Lung (tissue), 12 donors: ENCODE data around the gene PPM1H. TPM values are rescaled to one million over a fixed set of nuclear protein-coding genes. Genes with fewer than 3 reads are reported as not detected.
A peak's percentile ranks its signal among the peaks of the same experiment; 100 is the strongest.

Experiments used
- ATAC-seq: fragments of 200-7000 bp; cut with Tn5 transposase; one replicate; pipeline ENCODE4 v1.9.1; 2020; ENCODE audit warnings: moderate number of reproducible peaks; ENCODE audit not compliant: insufficient read depth, low FRiP score
- DNase-seq, 3 donors: peaks; one replicate each; pipeline ENCODE4 v3.0.0-alpha.2; 2013 to 2017
- H3K27ac ChIP-seq, 2 donors: one replicate each; pipeline ENCODE4 v1.5.1; 2013; ENCODE audit warnings: mild to moderate bottlenecking in 2 of 2, moderate library complexity in 2 of 2, control low read depth in 1 of 2, inconsistent platforms in 1 of 2, low read depth in 1 of 2, low read length in 1 of 2
- H3K27me3 ChIP-seq, 3 donors: one replicate each; pipeline ENCODE4 v1.5.1; 2013; ENCODE audit warnings: low read length in 2 of 3; ENCODE audit not compliant: control insufficient read depth in 3 of 3, insufficient read depth in 3 of 3
- H3K36me3 ChIP-seq, 4 donors: one replicate each; pipeline ENCODE4 v1.5.1; 2013; ENCODE audit warnings: low read length in 4 of 4, mild to moderate bottlenecking in 1 of 4, moderate library complexity in 1 of 4; ENCODE audit not compliant: control insufficient read depth in 4 of 4, insufficient read depth in 4 of 4
- H3K4me1 ChIP-seq, 5 donors: one replicate each; pipeline ENCODE4 v1.5.1; 2013; ENCODE audit warnings: low read length in 5 of 5, mild to moderate bottlenecking in 2 of 5, moderate library complexity in 1 of 5; ENCODE audit not compliant: control insufficient read depth in 5 of 5, insufficient read depth in 5 of 5
- H3K4me3 ChIP-seq: one replicate; pipeline ENCODE4 v1.5.1; 2013; ENCODE audit warnings: mild to moderate bottlenecking, control low read depth, moderate library complexity
- H3K9ac ChIP-seq, 2 donors: one replicate each; pipeline ENCODE4 v1.5.1; 2013; ENCODE audit warnings: low read length in 2 of 2, control low read depth in 1 of 2; ENCODE audit not compliant: insufficient read depth in 1 of 2
- H3K9me3 ChIP-seq, 4 donors: one replicate each; pipeline ENCODE4 v1.5.1; 2013; ENCODE audit warnings: low read length in 3 of 4, mild to moderate bottlenecking in 1 of 4, moderate library complexity in 1 of 4; ENCODE audit not compliant: control insufficient read depth in 4 of 4, insufficient read depth in 3 of 4
- WGBS, 2 donors: extraction: QIAGEN DNeasy Blood & Tissue Kit; methylation state at CpG; one replicate each; pipeline ENCODE4 v1.1.7; 2013; 5-methylcytosine and 5-hydroxymethylcytosine counted together
- polyA plus RNA-seq, 2 donors: library from polyadenylated mRNA; stranded (reverse); fragments of 200-250 nt; gene quantifications; one replicate each; pipeline ENCODE4 v1.2.1, GENCODE V29; 2013
- total RNA-seq, 2 donors: library from RNA; depleted of rRNA in 1 of 2; stranded (reverse); fragments of >200 nt in 1 of 2; gene quantifications; one replicate each; pipeline ENCODE4 v1.2.1, GENCODE V29; 2014 to 2021
- TF ChIP-seq, protein P1 (sequence below): IDR thresholded peaks from 2 replicates; pipeline ENCODE4 v1.5.1; 2012; ENCODE audit warnings: mild to moderate bottlenecking; ENCODE audit errors: control extremely low read depth, extremely low read depth
- donor health status: control.
- donor health status: control.
- donor health status: Bipolar disorder and iron deficiency.
- donor health status: healthy.
- donor health status: DM: yes; HTN: yes; CAD: no.

The PPM1H gene
- total and polyA plus RNA-seq, 4 donors = 2.0 to 11.2 (median 5.7) TPM

DNA sequence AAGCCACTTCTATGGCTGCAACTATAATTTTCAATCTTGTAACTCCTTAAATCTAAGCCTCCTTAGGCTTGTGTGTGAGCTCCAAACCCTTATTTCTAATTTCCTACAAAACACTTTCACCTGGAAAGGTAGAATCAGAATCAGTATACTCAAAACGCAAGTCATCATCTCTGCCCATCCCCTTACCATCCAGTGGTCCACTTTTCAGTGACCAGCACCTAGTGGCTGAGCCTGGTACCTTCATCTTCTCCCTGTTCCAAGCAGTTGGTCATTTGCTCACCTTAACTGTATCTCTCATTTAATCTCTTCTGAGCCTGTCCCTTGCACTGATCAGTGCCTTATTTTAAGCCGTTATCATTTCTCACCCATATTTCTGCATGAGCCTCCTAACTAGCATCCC lies 107.9 kb downstream of the PPM1H start:
- Histone ChIP-seq H3K4me1 (no peaks in the 10 kb centered on the region), H3K36me3 (peaks cover 0 to 3% (median 0%) of the 10 kb centered on the region in 4 donors), H3K27ac (no peak overlapping the region), H3K27me3 (no peaks in the 10 kb centered on the region), H3K9ac (no peak overlapping the region), H3K4me3 (no peak overlapping the region), H3K9me3 (no peaks in the 10 kb centered on the region)
- WGBS, 2 donors = 95 to 98% methylated on average over 2 of the region's 2 CpGs
- no peak for DNase-seq
- no peak for ATAC-seq
- TF ChIP-seq, protein P1, sequence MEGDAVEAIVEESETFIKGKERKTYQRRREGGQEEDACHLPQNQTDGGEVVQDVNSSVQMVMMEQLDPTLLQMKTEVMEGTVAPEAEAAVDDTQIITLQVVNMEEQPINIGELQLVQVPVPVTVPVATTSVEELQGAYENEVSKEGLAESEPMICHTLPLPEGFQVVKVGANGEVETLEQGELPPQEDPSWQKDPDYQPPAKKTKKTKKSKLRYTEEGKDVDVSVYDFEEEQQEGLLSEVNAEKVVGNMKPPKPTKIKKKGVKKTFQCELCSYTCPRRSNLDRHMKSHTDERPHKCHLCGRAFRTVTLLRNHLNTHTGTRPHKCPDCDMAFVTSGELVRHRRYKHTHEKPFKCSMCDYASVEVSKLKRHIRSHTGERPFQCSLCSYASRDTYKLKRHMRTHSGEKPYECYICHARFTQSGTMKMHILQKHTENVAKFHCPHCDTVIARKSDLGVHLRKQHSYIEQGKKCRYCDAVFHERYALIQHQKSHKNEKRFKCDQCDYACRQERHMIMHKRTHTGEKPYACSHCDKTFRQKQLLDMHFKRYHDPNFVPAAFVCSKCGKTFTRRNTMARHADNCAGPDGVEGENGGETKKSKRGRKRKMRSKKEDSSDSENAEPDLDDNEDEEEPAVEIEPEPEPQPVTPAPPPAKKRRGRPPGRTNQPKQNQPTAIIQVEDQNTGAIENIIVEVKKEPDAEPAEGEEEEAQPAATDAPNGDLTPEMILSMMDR = no peak

DNA sequence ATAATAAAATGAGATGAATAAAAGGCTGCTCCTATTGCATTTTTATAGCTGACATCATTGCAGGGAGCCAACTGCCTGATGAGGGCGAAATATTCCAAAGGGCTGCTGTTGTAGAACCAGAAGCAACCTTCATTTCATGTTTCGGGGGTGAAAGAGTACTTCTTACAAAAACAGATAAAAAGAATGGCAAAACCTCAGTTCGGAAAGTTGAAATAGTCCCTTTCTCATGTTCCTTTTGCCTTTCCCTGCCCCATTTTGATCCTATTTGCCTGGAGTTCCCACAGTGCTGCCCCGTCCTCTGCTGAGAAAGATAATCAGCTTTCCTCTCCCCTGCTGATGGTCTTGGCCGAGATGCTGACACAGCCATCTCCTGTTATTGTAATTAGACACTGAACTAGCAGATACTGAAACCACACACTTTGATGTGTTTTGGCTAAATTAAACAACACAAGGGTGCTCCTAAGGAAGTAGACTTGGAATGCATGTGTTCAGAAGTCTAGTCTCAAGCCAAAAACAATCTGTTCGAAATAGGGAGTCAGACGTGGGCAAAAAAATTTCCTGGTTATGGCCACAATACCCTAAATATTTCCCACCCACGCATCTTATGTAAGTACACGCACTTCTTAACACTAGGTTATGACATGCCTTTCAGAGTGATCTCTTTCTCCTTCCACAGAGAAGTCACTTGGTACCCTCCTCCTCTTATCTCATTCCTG lies 117.2 kb downstream of the PPM1H start:
- whole genome bisulfite sequencing, 2 donors = 36 to 39% methylated on average over 9 of the region's 9 CpGs
- Histone ChIP-seq H3K36me3 (no peaks in the 10 kb centered on the region), H3K9me3 (no peaks in the 10 kb centered on the region), H3K27ac (peak overlapping the region; percentile 14 to 31), H3K4me3 (no peak overlapping the region), H3K4me1 (peaks cover 4 to 11% (median 7%) of the 10 kb centered on the region in 5 donors), H3K9ac (peak overlapping the region in 1 of 2 donors; percentile 49), H3K27me3 (no peaks in the 10 kb centered on the region)
- ATAC-seq = peak; percentile 29
- peak; percentile 21 to 66 (median 59) for DNase-seq
- TF ChIP-seq, protein P1 = no peak

DNA sequence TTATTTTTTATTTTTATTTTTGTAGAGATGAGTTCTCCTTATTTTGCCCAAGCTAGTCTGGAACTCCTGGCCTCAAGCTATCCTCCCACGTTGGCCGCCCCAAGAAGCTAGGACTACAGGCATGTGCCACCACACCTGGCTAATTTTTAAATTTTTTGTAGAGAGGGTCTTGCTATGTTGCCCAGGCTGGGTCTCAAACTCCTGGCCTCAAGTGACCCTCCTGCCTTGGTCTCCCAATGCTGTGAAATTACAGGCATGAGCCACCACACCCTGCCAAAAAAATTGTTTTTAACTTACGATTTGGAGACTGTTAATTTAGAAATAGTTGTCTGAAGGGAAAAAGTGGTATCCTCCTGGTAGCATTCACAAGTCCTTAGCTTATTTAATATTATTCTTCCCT lies 120.7 kb downstream of the PPM1H start:
- Histone ChIP-seq H3K9me3 (no peaks in the 10 kb centered on the region), H3K27ac (no peak overlapping the region), H3K9ac (no peak overlapping the region), H3K4me3 (no peak overlapping the region), H3K4me1 (peaks cover 4 to 11% (median 7%) of the 10 kb centered on the region in 5 donors), H3K36me3 (no peaks in the 10 kb centered on the region), H3K27me3 (peaks cover 0 to 5% (median 0%) of the 10 kb centered on the region in 3 donors)
- 94 to 95% methylated on average over 3 of the region's 3 CpGs for WGBS, 2 donors
- TF ChIP-seq, protein P1 = no peak
- ATAC-seq (no peak), DNase-seq (no peak)
